Kasumi-1 (cell line): ENCODE data around the gene RAB14.

Experiments used
- DNase-seq, 2 experiments: peaks; one replicate each; lab custom pipeline; 2025; lab: John Stamatoyannopoulos, UW

Gene RAB14

DNA sequence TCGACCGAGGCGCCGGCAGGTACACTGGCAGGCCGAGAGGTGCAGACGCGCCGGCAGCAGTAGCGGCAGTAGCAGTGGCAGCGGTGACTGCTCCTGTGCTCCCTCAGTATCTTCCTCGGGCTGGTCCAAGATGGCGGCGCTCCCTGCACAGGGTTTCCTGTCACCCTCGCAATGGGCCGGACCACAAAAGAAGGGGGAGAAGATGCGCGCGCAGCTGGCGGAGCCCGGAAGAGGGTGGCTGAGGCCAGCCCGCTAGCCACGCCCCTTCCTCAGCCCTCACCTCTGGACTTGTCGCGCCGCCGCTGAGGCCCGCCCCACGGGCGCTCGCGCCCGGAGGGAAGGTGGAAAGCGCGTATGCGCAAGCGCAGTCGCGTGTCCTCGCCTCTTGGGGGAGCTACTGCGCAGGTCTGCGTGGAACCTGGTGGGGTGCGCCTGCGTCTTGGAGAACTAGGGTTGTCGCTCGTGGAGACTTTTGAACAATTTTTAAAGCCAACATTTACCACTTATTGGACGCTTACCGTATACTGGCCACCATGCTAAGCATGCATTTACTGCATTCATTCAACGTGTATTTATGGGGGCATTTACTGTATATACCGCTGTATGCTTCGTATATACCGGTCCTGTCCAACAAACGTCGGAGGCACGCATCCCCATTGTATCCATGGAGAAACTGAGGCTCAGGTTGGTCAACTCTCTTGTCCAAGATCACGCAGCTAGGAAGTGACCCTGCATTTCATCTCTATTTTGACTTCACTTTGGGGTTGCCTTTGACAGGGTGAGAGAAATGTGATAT, at the start of gene RAB14:
RAB14 (minus strand) TSS at position 132 of the 796 bp plus-strand sequence. CDS start 8,457 bp downstream, outside the sequence.
- peak; percentile 98 for DNase-seq

DNA sequence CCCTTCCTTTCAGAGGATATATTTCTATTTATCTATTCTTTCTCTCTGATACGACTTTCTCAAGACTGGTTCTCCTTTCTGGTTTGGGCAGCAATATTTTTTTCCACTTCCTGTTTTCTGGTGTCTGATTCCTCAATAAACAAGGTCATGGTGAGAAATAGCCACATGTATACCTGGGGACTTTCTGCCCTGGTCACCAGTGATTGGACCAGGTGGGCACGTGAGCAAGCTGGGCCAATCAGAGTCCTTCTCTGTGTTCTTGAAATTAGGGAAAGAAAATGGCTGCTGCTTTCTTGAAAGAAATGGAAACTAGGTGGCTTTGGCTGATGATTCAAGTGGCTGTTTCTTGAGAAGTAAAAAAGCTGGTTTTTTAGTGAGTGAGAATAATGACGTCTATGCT, 47.9 kb upstream of the RAB14 start:
- DNase-seq = peak; percentile 41 to 58

DNA sequence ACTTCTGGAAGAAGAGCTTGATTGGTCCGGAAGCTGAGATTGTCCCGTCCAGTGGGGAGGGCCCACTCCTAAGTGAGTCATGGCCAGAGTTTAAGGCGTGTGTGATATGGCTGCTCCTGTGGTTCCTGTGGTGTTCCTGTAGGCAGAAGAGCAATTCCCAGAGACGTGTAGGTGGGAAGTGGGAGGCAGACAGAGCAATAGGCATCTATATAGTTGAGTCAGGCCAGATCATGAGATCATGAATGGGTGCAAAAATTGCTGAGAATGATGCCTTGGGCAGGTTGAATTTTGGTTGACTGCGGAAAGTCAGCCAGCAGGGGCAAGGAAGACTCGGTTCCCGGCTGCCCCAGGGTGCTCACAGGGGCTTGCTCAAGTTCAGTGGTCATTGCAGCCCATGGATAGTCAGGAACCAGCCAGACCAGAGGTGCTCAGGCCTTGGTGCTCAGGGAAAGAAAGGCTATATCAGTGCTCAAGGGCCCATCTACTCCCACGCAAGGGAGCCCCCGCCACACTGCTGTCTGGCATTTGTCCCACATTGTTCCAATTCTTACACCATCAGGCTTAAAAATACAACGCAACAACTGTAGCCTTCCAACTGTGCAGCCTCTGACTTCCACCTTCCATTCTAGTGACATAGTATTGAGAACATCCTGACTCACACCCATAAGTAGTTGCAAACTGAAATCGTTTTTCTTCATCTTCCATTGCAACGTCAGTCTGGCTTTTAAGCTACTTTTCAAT, 45.3 kb upstream of the RAB14 start:
- peak; percentile 64 to 74 for DNase-seq

DNA sequence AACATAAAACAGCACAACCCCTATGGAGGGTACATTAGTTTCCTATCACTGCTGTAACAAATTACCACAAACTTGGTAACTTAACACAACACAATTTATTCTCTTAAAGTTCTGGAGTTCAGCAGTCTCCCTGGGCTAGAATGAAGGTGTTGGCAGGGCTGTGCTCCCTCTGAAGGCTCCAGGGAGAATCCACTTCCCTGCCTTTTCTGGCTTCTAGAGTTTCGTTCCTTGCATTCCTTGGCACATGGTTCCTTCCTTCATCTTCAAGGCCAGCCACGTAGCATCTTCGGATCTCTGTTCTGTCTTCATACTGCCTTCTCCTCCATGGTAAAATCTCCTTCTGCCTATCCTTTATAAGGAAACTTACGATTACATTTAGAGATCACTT, 41.3 kb upstream of the RAB14 start:
- no peak for DNase-seq

DNA sequence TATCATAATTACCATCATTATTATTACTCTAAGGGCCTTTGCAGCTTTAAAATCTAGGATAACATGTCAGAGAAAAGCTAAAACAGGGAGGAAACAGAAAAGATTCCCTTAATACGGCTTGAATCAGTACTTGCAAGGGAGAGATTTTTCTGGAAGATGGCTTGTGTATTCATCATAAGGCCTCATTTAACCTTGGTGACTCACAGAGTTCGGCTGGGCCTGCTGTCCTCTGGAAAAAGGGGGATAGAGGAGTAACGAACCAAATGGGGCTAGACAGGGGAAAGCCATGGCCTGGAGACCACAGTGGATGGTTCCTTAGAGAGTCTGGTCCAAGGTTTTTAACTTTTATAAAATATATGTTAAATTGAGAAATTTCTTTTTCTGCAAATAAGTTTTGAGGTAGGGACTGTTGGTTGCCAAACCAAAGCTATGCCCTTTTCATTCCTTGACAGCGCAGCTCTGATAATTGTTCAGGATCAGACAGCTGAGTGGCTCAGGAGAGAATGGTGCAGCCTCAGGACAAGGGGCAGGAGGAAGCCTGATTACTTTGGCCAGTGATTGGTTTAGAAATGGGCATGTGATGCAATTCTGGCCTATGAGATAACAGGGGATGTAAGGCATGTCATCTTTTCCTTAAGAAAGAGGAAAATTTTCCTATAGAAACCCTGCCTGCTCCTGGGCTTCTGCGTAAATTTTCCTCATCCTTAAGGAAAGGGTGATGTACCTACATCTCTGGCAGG, 40.7 kb upstream of the RAB14 start:
- no peak for DNase-seq

DNA sequence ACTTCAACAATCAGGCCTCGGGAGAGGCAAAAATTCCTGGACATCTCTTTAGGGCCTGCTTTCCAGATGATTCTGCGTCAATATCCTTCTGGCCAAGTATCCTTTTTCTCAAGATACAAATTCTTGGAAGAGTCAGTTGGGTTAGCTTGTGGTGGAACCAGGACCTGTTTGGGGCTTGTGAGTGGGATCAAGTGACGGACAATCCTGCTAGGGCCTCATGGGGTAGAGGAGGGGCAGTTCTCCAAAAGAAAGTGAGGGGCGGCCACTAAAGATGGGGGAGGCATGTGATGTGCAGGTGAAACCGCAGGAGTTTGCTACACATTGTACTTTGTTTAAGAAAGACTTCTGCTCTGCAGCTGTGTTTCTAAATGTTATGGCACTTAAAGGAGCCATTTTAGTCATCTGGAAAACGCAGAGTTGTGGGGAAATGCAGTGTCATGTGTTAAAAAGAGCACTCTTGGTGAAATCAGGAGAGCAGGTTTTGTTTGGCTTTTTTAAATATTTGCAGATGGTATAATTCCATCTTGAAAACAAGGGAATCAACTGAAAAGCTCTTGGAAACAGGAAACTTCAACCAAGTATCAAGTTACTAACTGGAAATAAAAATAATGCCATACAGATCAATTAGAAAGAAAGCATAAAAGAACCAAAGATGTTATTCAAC, 38.9 kb upstream of the RAB14 start:
- DNase-seq = no peak

DNA sequence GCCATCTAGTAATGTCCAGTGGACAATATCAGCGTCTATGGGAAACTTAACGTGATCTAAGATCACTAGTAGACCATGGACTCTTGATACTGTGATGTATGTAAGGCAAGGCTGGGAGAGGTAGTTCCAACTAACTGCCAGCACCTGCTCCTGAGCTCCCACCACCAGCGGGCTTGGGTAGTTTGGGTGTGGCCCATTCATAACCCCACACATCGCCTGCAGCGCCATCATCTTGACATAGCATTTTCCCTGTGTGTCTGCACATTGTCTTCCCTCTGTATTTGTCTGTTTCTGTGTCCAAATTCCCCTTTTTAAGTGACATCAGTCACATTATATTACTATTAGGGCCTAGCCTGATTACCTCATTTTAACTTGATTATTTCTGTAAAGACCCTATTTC, 38.2 kb upstream of the RAB14 start:
- no peak for DNase-seq

DNA sequence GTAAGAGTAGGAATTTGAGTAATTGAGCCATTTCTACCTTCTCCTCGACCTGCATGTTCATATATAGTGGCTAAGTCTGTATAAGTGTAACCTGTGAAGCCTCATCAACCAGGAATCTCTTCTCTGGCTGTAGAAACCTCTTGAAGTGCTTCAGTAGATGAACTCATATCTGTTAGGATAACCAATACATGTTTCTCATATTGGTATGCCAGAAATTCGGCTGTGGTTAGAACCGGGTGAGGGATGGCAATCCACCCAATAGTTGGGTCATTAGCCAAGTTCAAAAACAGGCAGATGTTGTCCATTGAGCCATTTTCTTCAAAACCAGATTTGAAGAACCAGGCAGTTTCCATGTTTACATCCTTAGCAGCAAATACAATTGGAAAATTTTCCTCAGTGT, 37.4 kb upstream of the RAB14 start:
- no peak for DNase-seq

DNA sequence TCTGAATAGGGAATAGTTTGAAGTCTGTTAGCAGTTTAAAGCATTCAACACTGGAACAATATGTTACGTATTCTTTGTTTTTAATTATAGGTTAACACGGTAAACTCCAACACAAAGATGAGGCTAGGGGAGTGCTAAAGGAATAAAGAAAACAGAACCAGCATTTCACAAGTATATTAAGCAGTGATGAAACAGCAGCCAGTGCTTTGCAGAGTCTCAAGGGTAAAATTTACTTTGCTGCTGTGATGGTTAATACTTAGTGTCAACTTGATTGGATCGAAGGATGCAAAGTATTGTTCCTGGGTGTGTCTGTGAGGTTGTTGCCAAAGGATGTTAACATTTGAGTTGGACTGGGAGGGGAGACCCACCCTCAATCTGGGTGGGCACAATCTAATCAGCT, 36.2 kb upstream of the RAB14 start:
- DNase-seq = no peak

DNA sequence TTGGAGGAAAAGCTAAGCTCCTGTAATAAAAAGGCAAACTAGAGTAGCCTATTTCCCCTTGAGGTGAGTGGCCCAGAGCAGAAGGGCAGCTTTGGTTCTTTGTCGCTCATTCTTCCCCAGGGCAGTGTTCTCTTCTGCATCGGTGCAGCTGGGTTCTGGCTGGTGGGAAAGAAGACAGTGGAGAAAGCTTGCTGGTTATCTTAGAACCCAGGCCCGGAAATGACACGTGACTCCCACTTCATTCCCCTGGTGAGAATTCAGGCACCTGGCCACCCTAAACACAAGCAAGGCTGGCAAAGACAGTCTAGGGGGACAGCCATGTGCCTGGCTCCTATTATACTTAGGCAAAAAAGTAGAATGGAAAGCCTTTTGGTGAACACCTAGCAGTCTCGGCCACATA, 33.8 kb upstream of the RAB14 start:
- DNase-seq = no peak

DNA sequence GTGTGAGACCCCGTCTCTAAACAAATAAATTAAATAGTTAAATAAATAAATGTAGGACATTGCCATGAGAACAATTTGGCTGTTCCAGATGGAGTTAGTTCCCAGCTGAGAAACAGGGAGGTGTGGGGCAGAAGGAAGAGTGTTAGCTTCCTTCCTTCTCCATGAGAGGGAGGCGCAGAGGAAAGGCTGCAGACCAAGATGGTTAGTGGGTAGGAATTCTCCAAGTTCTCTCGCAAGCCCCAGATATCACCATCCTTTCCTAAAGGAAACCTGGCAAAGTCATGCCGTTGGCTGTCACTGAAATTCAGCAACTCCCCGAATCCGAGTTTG, 33.1 kb upstream of the RAB14 start:
- DNase-seq = peak in 1 of 2 experiments; percentile 25

DNA sequence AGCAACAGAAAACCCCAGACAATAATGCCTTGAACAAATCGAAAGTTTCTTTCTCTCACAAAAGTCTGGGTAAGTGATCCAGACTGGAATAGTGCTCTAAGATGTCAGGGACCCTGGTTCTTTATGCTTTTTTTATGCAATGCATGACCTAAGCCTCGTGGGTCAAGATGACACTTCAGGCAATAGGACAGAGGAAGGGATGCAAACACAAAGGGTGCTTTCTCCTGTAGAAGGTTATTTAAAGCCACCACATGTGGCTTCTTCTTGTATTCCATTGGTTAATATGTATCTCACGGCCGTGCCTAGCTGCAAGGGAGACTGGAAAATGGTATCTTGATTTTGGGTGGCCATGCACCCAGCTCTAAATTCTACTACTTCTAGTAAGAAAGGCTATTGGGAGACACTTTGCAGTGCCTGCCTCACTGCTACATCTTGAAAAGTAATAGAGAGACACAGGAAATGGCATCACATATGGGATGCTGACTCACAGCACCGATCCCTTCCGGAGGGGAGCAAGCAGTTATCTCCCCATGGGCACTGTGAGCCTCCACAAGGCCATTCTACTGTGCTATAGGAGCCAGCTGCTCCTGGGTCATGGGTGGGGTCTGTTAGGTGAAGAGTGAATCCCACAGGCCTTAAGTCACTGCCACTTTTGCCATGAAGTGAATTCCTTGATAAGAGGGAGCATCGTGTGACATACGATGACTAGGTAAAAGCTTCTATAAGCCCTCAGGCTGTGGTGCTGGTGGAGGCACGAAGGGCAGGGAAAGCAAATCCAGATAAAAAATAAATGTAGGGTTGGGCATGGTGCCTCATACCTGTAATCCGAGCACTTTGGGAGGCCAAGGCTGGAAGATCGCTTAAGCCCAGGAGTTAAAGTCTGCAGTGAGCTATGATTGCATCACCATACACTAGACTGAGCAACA, 32.5 kb upstream of the RAB14 start:
- DNase-seq = peak; percentile 90 to 92

DNA sequence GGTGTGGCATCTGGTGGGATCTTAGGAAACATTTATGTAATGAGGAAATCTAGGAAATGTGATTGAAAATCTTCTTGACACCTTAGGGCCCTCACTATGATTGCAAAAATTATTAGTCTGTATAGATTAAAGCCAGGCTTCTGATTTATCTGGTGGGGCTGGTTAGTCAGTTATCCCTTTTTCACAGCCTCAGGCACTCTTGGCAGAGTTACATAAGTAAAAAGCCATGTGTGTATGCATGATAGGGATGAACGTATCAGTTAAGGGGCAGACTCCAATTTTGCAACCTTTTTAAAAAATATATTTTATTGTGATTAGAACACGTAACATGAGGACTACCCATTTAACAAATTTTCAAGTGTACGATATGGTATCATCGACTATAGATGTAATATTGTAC, 30.6 kb upstream of the RAB14 start:
- DNase-seq = no peak

DNA sequence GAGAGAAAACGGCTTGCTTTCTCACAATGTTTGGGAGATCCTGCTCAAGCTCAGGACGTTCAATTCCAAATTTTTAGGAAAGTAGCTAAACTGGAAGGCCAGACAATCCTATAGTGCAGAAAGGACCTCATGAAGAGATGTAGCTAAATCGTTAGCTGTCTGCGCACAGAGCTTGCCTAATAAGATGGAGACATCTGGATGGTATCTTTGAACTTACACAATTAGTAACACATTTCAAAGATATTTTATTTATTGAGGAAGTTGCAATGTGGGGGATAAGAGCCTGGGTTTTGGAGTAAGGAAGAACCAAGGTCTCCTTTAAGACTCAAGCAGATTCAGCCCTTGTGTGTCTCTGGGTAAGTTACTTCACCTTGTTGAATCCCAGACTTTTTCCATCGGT, 28.6 kb upstream of the RAB14 start:
- DNase-seq = no peak

DNA sequence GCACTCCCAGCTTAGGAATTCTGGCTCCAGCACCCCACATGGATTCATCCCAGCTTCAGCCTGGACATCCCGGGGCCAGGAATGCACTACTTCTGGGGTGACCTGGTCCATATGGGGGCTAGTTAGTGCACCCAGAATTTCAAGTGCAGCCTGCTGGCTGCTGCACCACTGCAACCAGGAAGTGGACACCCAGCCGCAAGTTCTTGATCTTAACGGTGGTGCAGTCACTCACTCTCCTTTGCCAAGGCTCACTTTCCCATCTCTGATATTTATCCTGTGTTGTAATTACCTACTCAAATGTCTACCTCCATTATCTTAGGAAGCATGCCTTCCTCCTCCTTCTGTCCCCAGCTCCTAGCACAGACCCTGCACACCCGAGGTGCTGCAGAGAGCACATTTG, 26.2 kb upstream of the RAB14 start:
- DNase-seq = no peak

DNA sequence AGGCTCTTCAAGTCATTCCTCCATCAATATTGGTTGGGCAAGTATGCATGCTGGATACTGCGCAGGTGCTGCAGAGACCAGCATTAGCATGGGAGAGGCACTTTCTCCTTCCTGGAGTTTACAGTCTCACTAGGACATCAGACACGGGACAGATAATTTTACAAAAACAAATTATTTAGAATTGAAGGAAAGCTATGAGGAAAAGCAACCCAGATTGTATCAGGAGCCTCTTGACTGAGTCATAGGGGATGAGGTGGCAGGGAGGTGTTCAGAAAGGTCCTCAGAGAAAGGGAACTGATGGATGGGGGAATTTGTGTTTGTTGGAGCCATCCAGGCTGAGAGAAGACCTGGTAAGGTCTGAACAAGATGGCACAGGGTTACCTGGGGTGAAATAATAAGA, 24.5 kb upstream of the RAB14 start:
- no peak for DNase-seq

DNA sequence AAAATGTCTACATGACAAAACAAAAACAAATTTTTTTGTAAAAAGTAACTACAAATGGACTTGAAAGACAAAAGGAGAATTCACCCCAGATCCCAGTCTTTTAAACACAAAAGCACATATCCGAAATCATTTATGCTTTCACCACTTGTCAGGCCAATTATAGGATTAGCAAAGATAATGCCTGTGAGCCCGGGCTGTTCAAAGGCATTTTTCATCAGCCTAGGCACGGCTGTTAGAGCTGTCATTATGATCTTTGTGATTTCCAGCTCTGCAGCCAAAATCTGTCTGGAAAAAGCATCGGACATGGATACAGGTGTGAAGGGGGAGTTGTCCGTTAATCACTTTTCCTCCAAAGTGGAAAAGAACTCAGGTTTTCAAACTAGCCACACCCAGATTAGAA, 23.6 kb upstream of the RAB14 start:
- no peak for DNase-seq

DNA sequence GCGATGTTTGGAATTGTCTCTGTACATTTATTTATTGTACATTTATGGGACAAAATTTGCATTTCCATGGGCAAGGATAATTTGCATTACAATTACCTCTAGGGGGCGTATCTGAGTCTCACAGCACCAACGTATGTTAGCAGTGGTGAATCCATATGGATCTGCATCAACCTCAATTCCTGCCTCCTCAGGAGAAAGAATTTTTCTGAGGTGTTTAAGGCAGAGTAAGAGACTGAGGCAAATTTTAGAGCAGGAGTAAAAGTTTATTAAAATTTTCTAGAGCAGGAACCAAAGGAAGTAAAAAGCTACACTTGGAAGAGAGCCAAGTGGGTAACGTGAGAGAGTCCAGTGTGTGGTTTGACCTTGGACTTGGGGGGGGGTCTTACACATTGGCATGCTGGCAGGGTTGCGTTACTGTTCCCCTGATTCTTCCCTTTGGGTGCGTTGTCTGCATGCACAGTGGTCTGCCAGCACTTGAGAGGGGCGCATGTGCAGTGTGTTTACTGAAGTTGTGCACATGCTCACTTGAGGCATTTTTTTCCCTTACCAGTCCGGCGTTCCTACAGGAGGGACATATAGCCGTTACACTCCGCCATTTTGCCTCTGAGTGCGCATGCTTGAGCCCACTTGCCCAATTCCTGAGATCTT, 21.0 kb upstream of the RAB14 start:
- DNase-seq = peak; percentile 64 to 71

DNA sequence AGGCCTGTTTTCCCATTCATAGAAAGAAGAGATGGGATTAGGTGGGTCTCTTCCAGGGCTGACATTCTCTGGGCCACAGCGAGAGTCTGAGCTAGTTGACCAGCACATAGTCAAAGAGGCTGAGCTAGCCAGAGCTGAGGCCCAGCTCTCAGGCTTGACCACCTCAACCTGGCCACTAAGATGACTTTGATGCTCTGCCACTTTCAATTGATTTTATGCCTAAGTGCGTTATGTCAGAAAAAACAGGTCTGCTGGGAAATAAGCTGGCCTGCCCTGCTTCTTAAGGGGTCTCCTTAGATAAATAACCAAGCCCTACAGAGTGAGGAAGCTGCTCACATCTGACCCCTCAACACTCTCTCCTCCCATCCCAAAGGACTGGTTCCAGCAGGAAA, 20.0 kb upstream of the RAB14 start:
- no peak for DNase-seq

DNA sequence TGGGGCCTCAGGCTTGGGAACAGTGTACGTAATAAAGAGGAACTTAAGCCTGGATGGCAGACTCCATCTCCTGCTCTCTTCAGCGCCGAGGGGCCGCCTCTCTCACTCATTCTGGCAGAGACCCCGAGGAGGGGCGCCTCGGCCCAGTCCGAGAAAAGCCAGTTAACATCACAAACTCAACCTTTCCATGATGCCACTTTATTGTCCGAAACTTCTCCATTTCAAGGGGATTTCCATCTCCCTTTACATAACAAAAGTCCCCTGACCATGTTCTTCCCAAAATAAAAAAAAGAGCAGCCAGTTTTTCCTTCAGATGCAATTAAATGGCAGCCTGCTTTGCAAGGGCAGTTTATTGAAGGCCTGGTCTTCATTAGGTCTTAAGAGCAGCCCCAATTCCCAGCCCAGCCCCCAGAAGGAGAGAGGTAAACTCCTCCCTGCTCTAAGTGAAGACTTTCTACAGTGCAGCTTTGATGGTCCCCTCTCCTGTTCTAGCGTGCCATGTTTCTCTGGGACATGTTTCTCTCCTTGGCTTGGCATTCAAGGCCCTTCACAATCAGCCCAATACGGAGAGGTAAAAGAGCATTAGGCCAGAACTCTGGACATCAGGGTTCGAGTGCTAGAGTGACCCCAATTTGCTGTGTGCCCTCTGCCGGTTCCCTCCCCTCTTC, 19.5 kb upstream of the RAB14 start:
- peak; percentile 9 to 33 for DNase-seq
